Inflammatory macrophage (primary cell): ENCODE measurements around the gene ATRIP.

Experiments used
- DNase-seq, 2 donors: peaks; one replicate each; pipeline ENCODE4 v3.0.0-alpha.2; 2020 to 2022

ATRIP gene

DNA sequence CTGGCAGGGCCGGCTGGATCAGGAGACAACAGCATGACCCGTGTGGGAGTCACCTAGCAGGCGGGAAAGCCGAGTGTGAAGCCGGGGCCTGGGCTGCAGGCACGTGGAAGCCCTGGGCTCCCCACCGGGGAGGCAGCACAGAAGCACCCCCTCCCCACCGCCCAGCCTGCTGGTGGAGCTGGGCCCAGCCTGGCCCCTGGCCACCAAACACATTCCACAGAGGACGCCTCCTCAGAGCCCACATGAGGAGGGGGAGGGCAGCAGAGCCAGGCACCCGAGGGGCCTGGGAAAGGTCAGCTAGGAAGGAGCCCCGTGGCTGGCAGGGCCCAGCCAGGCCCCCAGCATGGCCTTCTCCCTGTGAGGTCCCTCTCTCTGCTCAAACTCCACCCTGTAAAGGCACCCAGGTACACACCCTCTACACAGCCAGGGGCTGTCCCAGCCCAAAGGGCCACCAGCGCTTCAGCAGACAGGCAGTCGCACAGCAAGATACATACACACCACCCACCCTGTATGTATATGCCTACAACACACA is 21.2 kb upstream of the ATRIP start:
- no peak for DNase-seq

DNA sequence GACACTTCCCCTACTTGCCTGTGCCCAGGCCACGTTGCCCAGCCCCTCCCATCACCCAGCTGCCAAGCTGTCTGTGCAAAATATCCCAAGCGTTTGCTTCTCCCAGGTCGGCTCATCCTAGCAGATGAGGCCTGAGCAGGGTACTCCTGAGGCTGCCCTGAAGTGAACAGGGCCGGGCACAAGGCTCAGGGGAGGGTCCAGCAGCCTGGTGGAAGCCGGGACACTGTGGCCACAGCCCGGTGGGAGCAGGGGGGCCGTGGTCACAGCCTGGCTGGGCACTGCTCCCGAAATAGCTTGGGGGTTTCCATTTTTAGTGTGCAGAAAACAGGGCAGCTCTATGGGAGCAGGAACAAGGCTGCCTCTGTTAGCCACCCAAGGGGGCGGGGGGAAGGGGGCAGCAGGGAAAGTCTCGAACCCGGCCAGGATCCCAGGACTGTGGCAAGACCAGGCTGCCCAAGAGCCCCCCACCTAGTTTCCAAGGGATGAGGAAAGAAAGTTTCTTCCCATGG is 20.1 kb upstream of the ATRIP start:
- no peak for DNase-seq

DNA sequence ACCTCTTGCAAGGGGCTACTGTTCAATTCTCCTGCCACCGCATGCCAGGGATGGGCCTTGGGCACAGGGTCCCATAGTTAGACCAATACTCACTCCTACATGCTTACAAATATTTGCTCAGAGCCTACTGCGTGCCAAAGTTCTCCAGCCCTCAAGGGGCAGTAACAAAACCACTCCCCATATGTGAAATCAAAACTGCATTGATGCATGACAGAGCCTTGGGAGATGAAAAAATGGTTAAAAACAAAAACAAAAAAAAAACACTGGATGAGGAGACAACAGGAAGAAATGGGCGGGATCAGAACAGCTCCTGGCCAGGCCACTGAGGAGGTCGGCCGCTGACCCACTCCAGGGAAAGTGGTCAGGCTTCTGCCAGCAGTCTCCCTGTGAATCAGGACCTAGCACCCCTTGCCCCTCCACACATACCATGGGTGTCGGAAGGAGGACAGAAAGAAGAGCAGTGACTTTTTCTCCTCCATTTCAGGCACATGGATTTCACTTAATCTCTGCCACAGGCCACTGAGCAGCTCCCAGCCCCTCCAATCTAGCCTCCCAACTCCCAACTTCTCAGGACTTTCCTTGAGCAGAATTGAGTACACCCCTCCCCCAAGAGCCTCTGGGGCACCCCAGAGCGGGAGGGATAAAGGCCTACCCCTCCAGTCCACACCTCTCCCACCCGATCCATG is 19.4 kb upstream of the ATRIP start:
- no peak for DNase-seq

DNA sequence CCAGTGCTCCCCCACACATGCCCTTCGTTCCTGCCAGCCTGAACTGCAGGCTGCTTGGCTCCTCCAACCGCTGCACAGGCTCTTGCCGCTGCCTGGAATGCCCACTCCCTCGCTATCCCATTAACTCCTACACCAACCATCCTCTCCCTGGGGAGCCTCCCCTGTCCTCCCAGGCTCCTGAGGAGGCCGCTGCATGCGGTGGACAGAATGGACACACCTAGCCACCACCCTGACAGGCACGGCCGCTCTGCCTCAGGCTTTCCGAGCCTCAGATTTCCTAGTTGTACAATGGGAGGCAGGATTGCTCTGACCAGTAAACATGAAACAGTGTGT is 18.9 kb upstream of the ATRIP start:
- DNase-seq: no peak

DNA sequence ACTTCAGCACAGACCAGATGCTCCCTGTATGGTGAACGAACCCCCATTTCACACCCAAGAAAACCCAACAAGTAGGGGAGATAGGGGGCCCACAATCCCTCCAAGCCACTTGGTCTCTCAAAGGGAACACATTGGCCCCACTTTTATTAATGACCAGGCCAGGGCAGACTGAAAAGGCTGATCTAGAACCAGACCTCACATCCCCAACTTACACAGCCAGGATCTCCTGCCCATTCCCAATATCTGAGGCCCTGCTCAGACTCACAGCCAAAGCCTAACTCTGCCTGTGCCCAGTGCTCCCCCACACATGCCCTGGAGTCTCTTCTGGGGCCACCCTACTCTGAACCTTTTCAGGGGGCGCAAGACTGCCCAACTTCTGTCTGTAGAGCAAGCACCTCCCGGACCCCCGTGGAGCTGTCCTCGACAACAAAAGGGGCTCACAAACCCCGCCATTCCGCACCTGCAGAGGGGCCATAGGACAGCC is 18.4 kb upstream of the ATRIP start:
- no peak for DNase-seq

DNA sequence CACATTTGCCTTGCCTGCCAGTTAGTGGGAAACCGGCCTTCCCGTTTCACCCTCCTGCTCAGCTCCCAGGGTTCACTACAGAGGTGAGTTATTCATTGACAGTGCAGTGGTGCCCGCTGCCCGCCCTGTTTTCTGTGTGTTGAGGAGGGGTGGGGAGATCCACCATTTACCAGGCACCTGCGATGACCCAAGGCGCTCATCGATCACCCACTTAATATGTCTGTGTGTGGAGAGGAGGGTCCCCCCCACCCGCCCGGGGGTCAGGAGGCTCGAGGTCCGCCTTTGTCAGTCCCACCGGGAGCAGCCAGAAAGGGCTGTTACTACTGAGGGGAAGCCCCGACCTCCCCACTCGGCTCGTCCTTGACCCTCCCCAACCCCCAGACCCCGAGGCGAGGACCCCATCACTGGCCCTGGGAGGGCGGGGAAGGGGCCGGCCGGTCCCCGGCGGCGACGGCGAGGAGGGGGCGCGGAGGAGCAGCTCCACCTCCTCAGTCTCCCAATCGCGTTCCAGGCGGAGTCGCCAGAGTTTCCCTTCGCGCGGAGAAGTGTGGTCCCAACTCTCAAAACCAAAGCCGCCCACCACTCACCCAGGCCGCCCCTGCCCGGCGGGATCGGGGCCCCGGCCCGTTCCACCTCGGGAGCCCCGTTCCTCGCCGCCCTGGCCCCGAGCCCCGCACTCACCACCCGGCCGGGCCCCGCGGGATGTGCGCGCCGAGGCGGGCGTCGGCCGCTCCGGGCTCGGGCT is 17.8 kb upstream of the ATRIP start:
- no peak for DNase-seq

DNA sequence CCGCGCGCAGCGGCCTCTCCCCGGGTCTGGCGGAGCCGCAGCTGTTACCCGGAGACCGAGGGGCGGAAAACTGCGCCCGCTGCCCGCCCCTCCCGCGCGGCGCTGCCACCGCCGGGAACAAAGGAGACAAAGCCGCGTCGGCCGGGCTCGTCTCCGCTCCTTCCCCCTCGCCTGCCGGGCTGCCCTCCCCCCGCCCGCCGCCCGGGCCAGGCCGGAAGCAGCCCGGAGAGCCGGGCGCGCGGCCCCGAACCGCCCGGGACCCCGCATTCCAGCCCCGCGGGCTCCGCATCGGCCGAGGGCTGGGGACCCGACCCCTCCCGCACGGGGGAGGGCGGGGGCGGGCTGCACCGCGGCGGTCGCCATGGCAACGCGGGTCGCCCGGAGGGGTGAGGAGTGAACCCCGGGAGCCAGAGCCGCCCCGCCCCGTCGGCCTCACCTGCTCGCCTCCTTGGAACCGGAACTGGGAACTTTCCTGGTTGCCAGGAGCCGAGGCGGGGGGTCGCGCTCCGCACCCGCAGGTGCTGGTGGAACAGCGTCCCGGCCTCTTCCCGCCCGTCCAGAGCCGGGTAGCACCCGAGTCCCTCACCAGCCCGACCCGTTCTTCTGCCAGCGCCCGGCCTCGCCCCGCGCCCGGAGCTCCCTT is 17.1 kb upstream of the ATRIP start:
- DNase-seq: peak in 1 of 2 donors; percentile 37

GRCh38 chr3:48429960-48430707 is 16.4 kb upstream of the ATRIP start, which contains the start of gene PLXNB1:
Gene PLXNB1, minus strand, starts transcription at chr3:48430086. Its CDS starts 5,475 bp downstream, at chr3:48424611.
- no peak for DNase-seq

- no peak for DNase-seq
Measured at GRCh38 chr3:48430708-48431101, 15.8 kb upstream of the ATRIP start.

GRCh38 chr3:48431224-48432029 is 15.1 kb upstream of the ATRIP start:
- peak in 1 of 2 donors; percentile 13 for DNase-seq

GRCh38 chr3:48432411-48433371 is 13.8 kb upstream of the ATRIP start:
- no peak for DNase-seq

GRCh38 chr3:48433472-48434118 is 12.9 kb upstream of the ATRIP start:
- DNase-seq: no peak

- no peak for DNase-seq
Measured at GRCh38 chr3:48434591-48435222, 11.8 kb upstream of the ATRIP start.

GRCh38 chr3:48435223-48435595 is 11.3 kb upstream of the ATRIP start:
- no peak for DNase-seq

DNA sequence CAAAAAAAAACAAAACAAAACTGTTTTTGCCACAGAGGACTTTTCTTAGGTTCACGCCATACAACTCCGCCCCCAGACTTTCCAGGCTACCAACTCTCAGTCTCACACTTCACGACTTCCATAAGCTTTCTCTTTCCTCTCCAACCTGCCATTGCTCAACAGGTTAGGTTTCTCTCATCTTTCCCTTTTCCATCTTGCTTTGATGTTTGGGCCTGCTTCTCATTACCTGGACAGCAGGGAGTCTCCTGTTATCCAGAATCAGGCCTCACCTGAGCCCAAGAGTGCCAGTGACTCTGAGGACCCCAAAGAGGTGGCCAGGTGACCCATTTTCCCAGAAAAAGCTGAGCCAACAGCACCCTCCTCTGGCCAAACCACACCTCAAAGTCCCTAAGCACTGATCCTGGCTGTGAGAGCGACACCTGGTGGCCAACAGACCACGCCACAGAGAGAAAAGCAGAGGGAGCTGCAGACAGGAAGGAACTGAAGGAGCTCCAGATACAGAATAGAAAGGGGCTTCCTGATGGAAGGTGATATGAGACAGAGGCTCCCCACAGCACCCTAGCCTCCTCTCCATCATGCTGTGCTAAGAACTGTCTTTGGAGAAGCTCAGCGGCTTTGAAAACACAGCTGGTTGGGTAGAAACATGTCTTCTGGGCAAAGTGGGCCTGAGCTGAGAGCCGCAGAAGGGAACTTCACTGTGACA is 10.6 kb upstream of the ATRIP start:
- peak; percentile 81 to 87 for DNase-seq

DNA sequence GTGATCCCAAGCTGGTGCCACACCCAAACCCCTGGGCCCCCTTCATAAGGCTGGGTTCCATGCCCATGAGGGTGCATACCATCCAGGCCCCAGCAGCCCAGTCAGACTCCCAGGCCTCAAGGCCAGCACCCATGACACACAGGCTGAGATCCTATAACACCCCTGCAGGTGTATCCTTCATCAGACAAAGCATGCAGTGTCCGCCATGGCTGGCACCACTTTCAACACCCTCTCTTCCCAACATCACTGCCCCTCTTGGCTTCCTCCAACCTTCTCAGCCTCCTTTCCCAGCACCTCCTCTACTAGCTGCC is 10.1 kb upstream of the ATRIP start:
- no peak for DNase-seq

GRCh38 chr3:48436855-48437254 is 9.7 kb upstream of the ATRIP start:
- DNase-seq: no peak

GRCh38 chr3:48437812-48438211 is 8.7 kb upstream of the ATRIP start:
- no peak for DNase-seq
